Suprapubic skin (tissue), 3 donors: ENCODE measurements around the gene GPR160.

ENCODE experiments used
- CTCF ChIP-seq, 2 donors: fragments of 200-600 bp in 1 of 2; fragments of 450-650 bp in 1 of 2; sonication (generic) in 1 of 2; IDR thresholded peaks; one replicate each; pipeline ENCODE4 v1.5.1; 2016 to 2019; ENCODE audit warnings: antibody characterized with exemption in 2 of 2, mild to moderate bottlenecking in 1 of 2, moderate library complexity in 1 of 2
- POLR2AphosphoS5 ChIP-seq, 3 donors: sonication (generic); formaldehyde crosslinking; IDR thresholded peaks; one replicate each; pipeline ENCODE4 v1.6.1; 2017; ENCODE audit warnings: antibody characterized with exemption in 3 of 3

- TF ChIP-seq POLR2AphosphoS5 (IDR thresholded peaks at IDR 0.05) (no peak), CTCF (IDR thresholded peaks at IDR 0.05) (no peak)
These were observed 35.6 kb upstream of the GPR160 start for GRCh38 chr3:170002231-170002630.
